Fibroblast of mammary gland (primary cell): ENCODE measurements around the gene NINL.
A peak's percentile ranks its signal among the peaks of the same experiment; 100 is the strongest.
"Not testable (repeated sequence)": the region's sequence is repeated elsewhere in the genome, so short reads cannot be mapped to it uniquely, and the experiment has no call there.

Experiments used
- DNase-seq: peaks from one replicate; pipeline ENCODE4 v3.0.0-alpha.2; 2010; ENCODE audit warnings: low read depth
- H3K4me3 ChIP-seq: 2 replicates; pipeline ENCODE4 v1.5.1; 2011; ENCODE audit warnings: low read depth, mild to moderate bottlenecking, low read length, moderate library complexity; ENCODE audit not compliant: control insufficient read depth
- CTCF ChIP-seq: conservative IDR thresholded peaks from 2 replicates; pipeline ENCODE4 v1.5.1; 2011; ENCODE audit warnings: low read depth, low read length, inconsistent platforms; ENCODE audit not compliant: control insufficient read depth, insufficient read depth

The NINL gene

DNA sequence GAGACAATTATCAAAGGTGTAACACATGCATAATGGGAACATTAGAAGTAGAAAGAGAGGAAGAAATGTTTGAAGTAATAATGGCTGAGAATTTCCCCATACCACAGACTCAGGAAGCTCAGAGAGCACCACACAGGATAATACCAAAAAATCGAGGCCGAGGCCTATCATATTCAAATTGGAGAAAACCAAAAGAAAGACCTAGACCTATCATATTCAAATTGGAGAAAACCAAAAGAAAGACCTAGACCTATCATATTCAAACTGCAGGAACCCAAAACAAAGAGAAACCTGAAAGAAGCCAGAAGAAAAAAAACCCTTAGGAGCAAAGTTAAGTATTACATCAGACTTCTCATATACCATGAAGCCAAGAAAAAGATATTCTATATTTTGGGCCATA is 18.0 kb downstream of the NINL start:
- TF ChIP-seq CTCF = no peak
- H3K4me3 ChIP-seq = no peak overlapping the region
- DNase-seq = no peak

- H3K4me3 ChIP-seq = no peak overlapping the region
- no peak for TF ChIP-seq CTCF
- DNase-seq = no peak
Observed at GRCh38 chr20:25566821-25567220, 18.5 kb downstream of the NINL start.

GRCh38 chr20:25565578-25566157 is 19.7 kb downstream of the NINL start:
- TF ChIP-seq CTCF = no peak
- peak; percentile 24 for DNase-seq
- no peak overlapping the region for H3K4me3 ChIP-seq

- DNase-seq = no peak
- no peak for TF ChIP-seq CTCF
- H3K4me3 ChIP-seq = no peak overlapping the region
Observed at GRCh38 chr20:25563876-25564275, 21.5 kb downstream of the NINL start.

DNA sequence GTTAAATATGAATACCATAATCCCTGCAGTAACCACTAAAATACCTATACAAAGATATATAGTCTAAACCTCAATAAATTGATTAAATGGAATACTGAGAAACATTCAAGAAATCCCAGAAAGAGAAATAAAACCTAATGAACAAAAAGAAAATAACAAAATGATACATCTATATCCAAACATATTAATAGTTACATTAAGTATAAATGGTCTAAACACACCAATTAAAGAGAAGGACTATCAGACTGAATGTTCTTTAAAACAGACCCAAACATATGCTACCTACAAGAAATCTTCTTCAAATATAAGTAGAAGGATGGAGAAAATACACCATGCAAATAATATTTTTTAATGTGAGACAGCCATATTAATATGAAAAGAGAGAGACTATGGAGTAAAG is 22.0 kb downstream of the NINL start:
- H3K4me3 ChIP-seq = no peak overlapping the region
- TF ChIP-seq CTCF = no peak
- DNase-seq = no peak

- not testable (repeated sequence) for DNase-seq, H3K4me3 ChIP-seq
Observed at GRCh38 chr20:25561771-25562170, 23.6 kb downstream of the NINL start.

- DNase-seq = peak; percentile 82
- TF ChIP-seq CTCF = no peak
- no peak overlapping the region for H3K4me3 ChIP-seq
Observed at GRCh38 chr20:25553819-25554296, 31.5 kb downstream of the NINL start.

- H3K4me3 ChIP-seq = no peak overlapping the region
- DNase-seq = no peak
- TF ChIP-seq CTCF = no peak
Observed at GRCh38 chr20:25552977-25553376, 32.4 kb downstream of the NINL start.
